ENCODE measurements around the gene CRBN. TPM values are rescaled to one million over a fixed set of nuclear protein-coding genes. Genes with fewer than 3 reads are reported as not detected.

Gene CRBN
- total RNA-seq, 1 donor from 2014 or later = 68.9 TPM

DNA sequence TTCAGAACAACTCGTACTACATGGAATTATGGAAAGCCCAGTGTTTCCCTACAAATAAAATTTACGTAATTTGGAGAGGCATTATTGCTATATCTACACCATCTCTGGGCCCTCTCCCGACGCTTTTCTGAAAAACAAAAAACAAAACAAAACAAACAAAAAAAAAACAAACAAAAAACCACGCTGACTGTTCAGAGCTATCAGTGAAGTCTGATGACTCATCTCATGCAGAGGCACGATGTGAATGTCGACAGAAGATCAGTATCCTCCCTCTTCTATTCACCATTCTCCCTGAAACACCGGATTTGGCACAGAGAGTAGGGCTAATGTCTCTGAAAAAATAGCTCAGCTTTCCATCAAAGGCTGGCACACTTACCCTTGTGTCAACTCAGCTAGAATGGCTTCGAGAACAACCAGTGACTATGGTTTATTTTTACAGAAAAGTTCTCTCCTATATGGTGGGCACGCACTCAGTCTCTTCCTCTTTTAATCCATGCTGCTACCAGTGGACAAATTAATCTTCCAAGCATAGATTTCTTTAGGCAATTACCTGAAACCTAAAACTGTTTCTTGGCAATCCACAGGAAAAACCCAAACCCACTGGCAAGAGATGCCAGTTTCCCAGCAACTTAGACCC is 1.5 kb downstream of the CRBN start:
- intact Hi-C loops (cut with micrococcal nuclease) = loop anchor here (1.0 to 10.0 kb wide), 4 partner anchors 149 to 1944 kb away; partner anchors contain the start of genes ARL8B and ITPR1

DNA sequence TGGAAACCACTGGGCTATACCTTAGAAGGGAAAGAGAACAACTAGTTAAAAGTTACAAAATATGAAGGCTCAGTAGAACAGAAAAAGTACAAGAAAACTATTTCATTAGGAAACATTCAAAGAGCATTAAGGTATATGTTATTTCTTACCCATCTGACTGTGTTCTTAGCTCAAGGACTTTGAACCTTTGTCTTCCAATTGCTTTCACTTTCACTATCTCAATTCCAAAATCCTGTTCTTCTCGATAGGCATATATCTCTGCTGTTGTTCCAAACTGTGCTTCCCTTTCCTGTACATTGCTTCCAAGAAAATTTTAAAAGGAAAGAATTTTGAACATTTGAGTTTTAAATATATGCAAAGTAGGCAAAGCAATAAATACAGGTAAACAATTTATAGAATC is 6.9 kb downstream of the CRBN start:
- intact Hi-C loops (cut with micrococcal nuclease) = loop anchor here (5.0 to 10.0 kb wide), 2 partner anchors 248 to 465 kb away; no protein-coding TSS in a partner anchor

GRCh38 chr3:3170998-3171397 is 8.5 kb downstream of the CRBN start:
- intact Hi-C loops (cut with micrococcal nuclease) = loop anchor here (2.0 to 10.0 kb wide), 3 partner anchors 22 to 464 kb away; no protein-coding TSS in a partner anchor

DNA sequence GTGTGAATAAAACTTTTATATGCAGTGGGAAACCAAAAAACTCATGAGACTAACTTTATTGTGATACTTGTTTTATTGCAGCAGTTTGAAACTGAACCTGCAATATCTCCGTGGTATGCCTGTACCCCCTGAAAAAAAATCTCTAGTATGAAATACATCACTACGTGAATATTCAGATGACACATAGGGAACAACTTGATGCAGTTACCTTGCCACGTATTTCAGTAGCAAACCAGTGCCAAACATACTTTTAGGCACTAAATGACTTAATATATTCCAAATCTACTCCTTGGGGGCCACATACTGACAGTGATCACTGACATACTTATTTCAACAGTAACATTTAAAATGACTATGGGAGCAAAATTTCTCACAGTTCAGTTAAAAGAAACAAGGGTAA is 13.8 kb downstream of the CRBN start:
- intact Hi-C loops (cut with micrococcal nuclease) = no loop called here

DNA sequence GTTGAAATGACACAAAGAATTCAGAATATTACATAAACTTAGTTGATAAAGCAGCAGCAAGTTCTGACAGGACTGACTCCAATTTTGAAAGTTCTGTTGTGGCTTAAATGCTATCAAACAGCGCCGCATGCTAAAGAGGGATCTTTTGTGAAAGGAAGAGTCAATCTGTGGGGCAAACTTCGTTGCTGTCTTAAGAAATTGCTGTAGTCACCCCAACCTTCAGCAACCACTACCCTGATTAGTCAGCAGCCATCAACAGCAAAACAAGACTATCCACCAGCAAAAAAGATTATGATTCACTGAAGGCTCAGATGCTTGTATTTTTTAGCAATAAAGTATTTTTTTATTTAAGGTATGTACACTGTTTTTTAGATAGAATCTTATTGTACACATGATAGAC is 14.2 kb downstream of the CRBN start:
- intact Hi-C loops (cut with micrococcal nuclease) = no loop called here

- intact Hi-C loops (cut with micrococcal nuclease) = no loop called here
Measured at GRCh38 chr3:3160826-3161225, 18.7 kb downstream of the CRBN start.

DNA sequence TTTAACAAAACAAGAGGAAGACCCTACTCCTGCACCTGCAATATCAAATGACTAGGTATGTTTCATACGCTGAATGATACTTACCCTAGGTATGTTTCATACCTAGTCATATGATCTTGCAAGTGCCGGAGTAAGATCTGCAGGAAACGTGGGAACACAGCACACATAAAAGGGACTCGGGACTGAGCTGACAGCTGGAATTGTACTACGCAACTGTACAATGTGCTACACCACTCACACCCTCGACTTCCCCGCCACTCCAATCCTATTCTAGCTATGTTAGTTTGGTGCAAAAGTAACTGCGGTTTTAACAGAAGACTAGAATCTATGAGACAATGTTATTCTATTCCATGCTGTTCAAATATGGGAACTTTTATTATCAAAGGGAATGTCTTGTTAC is 22.0 kb downstream of the CRBN start:
- intact Hi-C loops (cut with micrococcal nuclease) = no loop called here

DNA sequence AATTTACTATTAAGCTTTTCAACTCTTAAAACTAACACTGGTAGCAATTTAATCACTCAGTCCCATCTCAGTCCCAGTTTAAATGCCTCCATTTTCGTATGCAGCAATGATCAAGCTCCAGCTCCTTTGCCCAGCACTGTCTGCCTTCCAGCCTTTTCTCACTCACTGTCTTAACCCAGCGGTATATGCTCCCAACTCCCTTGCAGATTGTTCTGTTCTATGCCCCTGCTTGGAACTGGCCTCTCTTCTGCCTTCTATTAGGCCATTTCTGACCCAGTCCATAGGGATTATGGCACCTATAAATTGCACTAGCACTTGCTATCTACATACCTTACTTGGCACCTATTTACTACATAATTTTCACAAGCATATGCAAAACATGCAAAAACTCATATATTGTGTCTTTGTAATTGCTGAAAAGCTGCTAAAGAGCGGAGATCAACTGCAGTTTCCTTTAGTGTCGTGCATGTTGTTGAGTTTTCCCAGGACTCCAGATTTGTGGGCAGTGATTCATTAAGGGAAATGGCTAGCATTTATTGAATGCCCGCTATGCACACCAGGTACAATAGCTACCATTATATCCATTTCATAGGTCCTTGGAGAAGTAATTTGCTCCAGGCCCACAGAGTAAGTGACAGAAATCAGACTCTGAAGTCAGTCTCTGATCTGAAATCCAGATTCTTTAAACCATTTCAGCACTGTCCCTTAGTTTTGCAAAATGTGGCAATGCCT is 24.4 kb downstream of the CRBN start:
- intact Hi-C loops (cut with micrococcal nuclease) = no loop called here

DNA sequence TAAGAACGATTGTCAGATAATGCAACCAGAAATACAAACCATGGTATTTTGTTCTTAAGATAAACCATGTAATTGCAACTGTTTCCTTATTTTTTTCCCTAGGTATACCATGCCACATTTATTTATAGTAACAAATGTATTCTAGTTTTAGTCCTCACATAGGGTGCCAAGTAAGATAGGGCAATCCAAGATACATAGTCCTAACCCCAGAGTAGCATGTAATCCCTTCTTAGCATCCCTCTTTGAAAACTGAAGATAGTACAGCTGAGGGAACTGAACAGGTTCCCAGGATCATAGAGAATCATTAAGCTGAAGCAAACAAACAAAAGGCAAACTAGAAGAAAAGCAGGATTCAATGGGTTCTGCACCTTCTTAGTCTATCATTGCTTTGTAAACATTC is 28.0 kb downstream of the CRBN start:
- intact Hi-C loops (cut with micrococcal nuclease) = no loop called here

- intact Hi-C loops (cut with micrococcal nuclease) = loop anchor here (2.0 kb wide), 1 partner anchor 21 kb away; no protein-coding TSS in a partner anchor
Measured at GRCh38 chr3:3149560-3149959, 29.9 kb downstream of the CRBN start.

DNA sequence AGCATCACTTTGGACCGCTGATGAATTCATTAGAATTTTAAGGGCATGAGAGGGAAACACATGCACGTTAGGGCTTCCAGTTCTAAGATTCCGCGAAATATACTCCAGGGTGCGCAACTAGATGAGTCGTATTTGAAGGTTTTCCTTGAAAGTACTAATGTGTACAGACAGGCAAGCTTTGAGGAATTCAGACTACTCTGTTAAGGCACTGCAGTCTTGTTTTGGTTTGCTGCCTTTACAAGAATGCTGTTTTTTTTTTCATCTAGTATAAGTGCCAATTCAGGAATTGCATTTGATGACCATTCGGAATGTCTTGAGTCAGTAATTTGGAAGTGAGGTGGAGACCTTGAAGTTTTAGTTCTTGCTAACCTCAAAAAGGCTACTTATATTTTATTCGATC is 33.7 kb downstream of the CRBN start:
- intact Hi-C loops (cut with micrococcal nuclease) = no loop called here

DNA sequence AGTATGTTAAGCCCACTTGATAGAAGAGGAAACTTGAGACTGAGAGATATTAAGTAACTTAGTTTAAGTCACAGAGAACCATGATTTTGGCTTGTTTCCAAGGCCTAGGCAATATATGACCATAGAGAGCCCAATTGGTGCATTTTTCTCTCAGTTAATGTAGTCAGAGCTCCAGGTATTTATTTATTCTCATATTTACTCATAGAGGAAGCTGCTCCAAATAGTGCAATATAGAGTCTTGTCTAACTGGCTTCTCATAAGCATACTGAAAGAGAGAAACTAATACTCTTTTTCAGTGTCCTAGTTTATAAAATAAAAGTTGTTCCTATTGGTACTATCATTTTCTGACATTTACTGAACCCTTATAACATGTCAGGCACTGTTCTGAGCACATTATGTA is 37.6 kb downstream of the CRBN start:
- intact Hi-C loops (cut with micrococcal nuclease) = loop anchor here (2.0 kb wide), 1 partner anchor 13 kb away; no protein-coding TSS in a partner anchor

- intact Hi-C loops (cut with micrococcal nuclease) = no loop called here
Measured at GRCh38 chr3:3137526-3137925, 42.0 kb downstream of the CRBN start.

DNA sequence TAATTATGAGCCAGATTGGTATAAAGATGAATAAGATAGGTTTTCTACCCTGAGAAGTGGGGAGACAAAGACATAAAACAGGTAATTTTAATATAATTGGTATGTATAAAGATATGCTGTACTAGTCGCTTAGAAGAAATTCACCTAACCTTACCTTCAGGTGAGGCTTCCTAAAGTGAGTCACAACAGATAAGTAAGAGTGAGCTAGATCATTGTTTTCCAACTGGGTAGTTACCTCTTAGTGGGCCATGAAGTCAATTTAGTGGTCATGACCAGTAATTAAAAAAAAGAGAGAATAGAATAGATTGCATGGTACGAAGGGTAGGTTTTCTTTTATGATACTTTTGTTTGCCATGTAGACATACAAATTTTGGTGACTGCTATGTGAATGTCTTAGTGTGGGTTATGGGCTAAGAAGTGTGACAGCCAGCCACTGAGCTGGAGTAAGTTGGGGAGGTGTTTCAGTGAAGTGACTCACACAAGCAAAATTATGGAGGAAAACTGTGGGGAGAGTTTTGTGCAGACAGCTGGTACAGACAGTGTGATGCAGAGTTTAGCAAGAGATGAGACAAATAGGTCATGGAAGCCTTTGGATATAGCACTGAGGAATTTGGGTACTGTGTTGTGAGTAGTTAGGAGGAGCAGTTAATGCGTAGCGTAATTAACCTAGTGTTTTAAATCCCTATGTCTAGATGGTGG is 44.6 kb downstream of the CRBN start:
- intact Hi-C loops (cut with micrococcal nuclease) = no loop called here

DNA sequence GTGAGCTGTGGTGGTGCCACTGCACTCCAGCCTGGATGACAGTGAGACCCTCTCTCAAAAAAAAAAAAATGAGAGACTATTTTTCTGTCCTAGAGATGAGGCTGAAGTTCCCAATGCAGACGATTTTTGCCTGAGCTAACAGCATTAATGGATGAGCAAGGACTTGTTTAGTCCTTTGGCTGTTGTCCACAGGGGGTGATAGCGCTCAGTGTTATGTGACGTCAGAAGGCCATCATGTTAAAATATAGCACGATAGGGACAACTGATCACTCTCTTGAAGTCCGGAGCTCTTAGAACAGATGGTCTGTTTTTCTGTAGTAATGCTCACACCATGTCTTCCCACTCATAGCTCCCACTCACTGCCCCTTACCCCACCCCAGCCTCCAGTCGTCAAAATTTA is 46.0 kb downstream of the CRBN start:
- intact Hi-C loops (cut with micrococcal nuclease) = no loop called here

- intact Hi-C loops (cut with micrococcal nuclease) = loop anchor here (2.0 to 10.0 kb wide), 2 partner anchors 13 to 1365 kb away; partner anchors contain the start of gene ITPR1
Measured at GRCh38 chr3:3129579-3129978, 49.9 kb downstream of the CRBN start.

DNA sequence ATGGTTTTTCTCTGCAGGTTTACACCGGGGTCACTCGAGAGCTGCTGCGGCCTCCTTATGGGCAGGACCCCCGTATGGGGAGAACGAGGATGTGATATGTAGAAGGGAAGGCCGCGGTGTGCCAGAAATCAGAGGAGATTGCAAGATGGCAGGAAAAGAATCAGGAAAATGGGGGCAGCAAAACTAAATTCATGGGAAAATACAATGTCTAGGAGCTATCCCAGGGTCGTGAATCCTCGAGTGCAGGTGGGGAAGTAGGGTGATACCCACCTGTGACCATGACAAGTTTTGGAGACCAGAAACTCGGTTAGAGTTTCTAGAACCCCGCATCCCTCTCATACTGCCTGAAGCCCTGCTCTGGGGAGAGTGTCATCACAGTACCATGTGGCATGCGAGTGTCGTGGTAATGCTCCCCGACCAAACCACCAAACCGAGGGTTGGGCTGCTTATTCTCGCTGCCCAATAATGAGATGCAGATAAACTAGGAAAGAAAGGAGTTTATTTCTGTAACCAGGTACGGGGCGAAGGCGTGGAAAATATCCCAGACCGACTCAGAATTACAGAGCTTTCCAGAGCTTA is 52.0 kb downstream of the CRBN start:
- intact Hi-C loops (cut with micrococcal nuclease) = loop anchor here (1.0 to 10.0 kb wide), 4 partner anchors 9 to 1367 kb away; partner anchors contain the start of genes ITPR1 and SETMAR

DNA sequence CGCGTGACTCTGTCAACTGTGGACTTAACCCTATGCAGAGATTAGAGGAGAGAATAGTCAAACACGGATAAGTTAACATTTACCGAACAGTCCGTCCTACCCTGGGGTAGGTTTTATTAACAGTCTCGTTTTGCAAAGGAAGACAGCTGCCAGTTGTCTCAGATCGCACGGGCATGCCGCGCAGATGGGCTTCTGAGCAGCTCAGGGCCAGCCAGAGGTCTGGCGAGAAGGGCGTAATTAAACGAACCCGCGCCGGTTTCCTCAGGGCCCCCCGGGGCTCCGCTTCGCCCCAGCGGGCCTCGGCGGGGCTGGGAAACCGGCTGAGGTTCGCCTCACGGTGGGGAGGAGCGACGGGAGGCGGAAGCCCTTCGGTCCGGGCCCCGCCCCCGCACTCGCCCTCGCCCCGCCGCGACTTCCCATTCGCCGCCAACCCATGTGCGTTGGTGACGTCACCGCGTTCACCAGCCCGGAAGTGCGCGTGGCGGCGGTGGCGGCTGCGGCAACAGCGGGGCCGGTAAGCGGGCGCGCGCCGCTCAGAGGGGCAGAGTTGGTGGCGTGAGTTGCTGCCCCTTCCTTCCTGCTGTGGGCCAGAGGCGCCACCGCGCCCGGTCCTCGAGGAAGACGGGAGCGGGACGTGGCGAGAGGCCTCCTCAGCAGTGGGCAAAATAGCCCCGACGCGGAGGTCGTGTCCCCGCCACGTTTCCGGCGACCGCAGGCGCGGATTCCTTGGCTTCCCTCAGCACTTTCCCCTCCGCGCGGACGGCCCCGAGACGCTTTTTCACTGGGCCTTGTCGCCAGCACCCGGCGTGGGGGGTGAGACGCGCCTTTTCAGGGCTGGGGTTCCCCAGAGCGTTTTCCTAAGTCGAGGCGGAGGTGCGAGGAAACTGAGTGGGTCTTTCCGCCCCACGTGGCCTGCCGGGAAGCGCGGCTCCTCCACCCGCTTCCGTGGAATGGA is 52.7 kb downstream of the CRBN start, which contains the start of gene TRNT1:
TSS of gene TRNT1 (plus strand) at position 464 of the 955 bp plus-strand sequence. CDS start 2,101 bp downstream, outside the sequence.
- intact Hi-C loops (cut with micrococcal nuclease) = loop anchor here (1.0 to 10.0 kb wide), 5 partner anchors 10 to 1368 kb away; partner anchors contain the start of genes CRBN, ITPR1 and SETMAR

- intact Hi-C loops (cut with micrococcal nuclease) = loop anchor here (1.0 to 10.0 kb wide), 4 partner anchors 53 to 1369 kb away; partner anchors contain the start of genes CRBN, ITPR1 and SETMAR
Measured at GRCh38 chr3:3125977-3126376, 53.5 kb downstream of the CRBN start.

DNA sequence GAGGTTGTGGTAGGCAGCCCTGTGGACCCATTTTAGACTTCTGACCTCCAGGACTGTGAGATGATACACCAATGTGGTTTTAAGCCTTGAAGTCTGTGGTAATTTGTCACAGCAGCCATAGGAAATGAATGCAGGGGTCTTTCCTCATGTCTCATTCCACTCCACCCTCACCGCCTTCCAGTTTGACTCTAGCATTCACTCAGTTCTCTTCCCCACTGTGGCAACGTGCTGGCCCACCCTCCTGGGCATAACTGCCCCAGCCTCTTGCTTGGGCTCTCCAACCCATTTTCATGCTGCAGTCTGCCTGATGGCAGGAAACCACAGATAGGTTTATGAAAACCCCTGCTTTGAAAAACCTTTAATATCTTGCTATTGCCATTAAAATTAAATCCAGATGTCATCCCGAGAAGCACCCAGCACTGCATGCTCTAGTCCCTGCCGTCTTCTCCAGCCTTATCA is 60.1 kb downstream of the CRBN start:
- intact Hi-C loops (cut with micrococcal nuclease) = no loop called here

Measured in T-helper 2 cell treated with Interferon-gamma antibody and Interleukin-4, amounts not matched to agents 100 ng/mL and 5 ng/mL, for 36 hours (primary cell).